Panc1 (cell line): ENCODE measurements around the gene ZNF521. TPM values are rescaled to one million over a fixed set of nuclear protein-coding genes. Genes with fewer than 3 reads are reported as not detected.

Experiments used
- ATAC-seq: fragments of 200-7000 bp; cut with Tn5 transposase; 2 replicates; pipeline ENCODE4 v1.9.1; 2020; ENCODE audit warnings: mild to moderate bottlenecking, moderate library complexity
- BruUV-seq: library from RNA; stranded (reverse); fragments of 400-500 nt; replicated peaks from 2 replicates; lab custom pipeline; 2021; lab: Mats Ljungman, UMichigan
- CTCF ChIA-PET: fragments of 300-600 bp; sonication (Branson Sonifier 250); formaldehyde crosslinking; loops from one replicate; lab custom pipeline; 2022; ENCODE audit warnings: antibody characterized with exemption; lab: Charles Lee
- POLR2A ChIA-PET: fragments of 300-600 bp; sonication (Branson Sonifier 250); formaldehyde crosslinking; loops from one replicate; lab custom pipeline; 2022; ENCODE audit warnings: antibody characterized with exemption; lab: Charles Lee
- DNase-seq: peaks from one replicate; pipeline ENCODE4 v3.0.0-alpha.2; 2010; ENCODE audit warnings: low read depth, low spot score
- H3K27ac ChIP-seq: 2 replicates; pipeline ENCODE4 v1.5.1; 2011; ENCODE audit warnings: mild to moderate bottlenecking, low read length, inconsistent platforms
- H3K27me3 ChIP-seq: fragments of 200-500 bp; sonication (Bioruptor generic); 2 replicates; pipeline ENCODE4 v1.6.0; 2014; ENCODE audit warnings: low read length, inconsistent platforms; ENCODE audit not compliant: control insufficient read depth, insufficient read depth
- H3K36me3 ChIP-seq: fragments of 200-500 bp; sonication (Bioruptor generic); 2 replicates; pipeline ENCODE4 v1.5.1; 2014; ENCODE audit warnings: inconsistent platforms, mild to moderate bottlenecking, low read length, moderate library complexity; ENCODE audit not compliant: control insufficient read depth, insufficient read depth
- H3K4me1 ChIP-seq: 2 replicates; pipeline ENCODE4 v1.5.1; 2011; ENCODE audit warnings: inconsistent platforms, mild to moderate bottlenecking, low read length, moderate library complexity; ENCODE audit not compliant: control insufficient read depth, insufficient read depth
- H3K4me3 ChIP-seq, 2 experiments: 2 replicates each; pipeline ENCODE4 v1.5.1; 2011 to 2012; ENCODE audit warnings: low read depth in 2 of 2, low read length in 2 of 2, mild to moderate bottlenecking in 2 of 2, inconsistent platforms in 1 of 2, moderate library complexity in 1 of 2
- H3K9me3 ChIP-seq: fragments of 200-500 bp; sonication (Bioruptor generic); 2 replicates; pipeline ENCODE4 v1.5.1; 2014; ENCODE audit warnings: low read depth, mild to moderate bottlenecking, inconsistent platforms, low read length, moderate library complexity; ENCODE audit not compliant: control insufficient read depth, insufficient read depth
- CTCF ChIP-seq: fragments of 450-650 bp; IDR thresholded peaks from 2 replicates; pipeline ENCODE4 v1.5.1; 2017; ENCODE audit warnings: mild to moderate bottlenecking
- POLR2AphosphoS5 ChIP-seq: IDR thresholded peaks from 2 replicates; pipeline ENCODE4 v1.6.1; 2012; ENCODE audit warnings: mild to moderate bottlenecking, low read depth, low read length, moderate library complexity
- SIN3A ChIP-seq: IDR thresholded peaks from 2 replicates; pipeline ENCODE4 v1.6.1; 2012; ENCODE audit warnings: low read depth, mild to moderate bottlenecking, low read length, moderate library complexity, borderline replicate concordance; ENCODE audit not compliant: insufficient read depth
- TCF7L2 ChIP-seq: IDR thresholded peaks from 2 replicates; pipeline ENCODE4 v1.6.1; 2011; ENCODE audit warnings: mild to moderate bottlenecking, low read depth, low read length, inconsistent platforms
- in situ Hi-C: cut with HindIII; loops from 2 replicates; pipeline ENCODE4 v1.10.0; 2016; ENCODE audit warnings: low sequenced_read_pairs, low pct_unique_long_range_greater_than_20kb
- intact Hi-C: fragments of 100-400 bp; cut with micrococcal nuclease; formaldehyde crosslinking; loops from one replicate; pipeline ENCODE4 v1.10.0; 2022; ENCODE audit not compliant: unreplicated experiment
- total RNA-seq: library from RNA; stranded (reverse); gene quantifications from one replicate; pipeline ENCODE4 v1.2.1, GENCODE V29; 2021; ENCODE audit not compliant: unreplicated experiment
- TF ChIP-seq, protein P1 (sequence below), 2 experiments: IDR thresholded peaks; 2 replicates each; pipeline ENCODE4 v1.6.1; 2011 to 2012; ENCODE audit warnings: low read depth in 2 of 2, control low read depth in 1 of 2, low read length in 1 of 2, mild to moderate bottlenecking in 1 of 2, moderate library complexity in 1 of 2; ENCODE audit not compliant: insufficient read depth in 1 of 2

The ZNF521 gene
- total RNA-seq, 1 experiment from 2014 or later = 0.15 TPM

DNA sequence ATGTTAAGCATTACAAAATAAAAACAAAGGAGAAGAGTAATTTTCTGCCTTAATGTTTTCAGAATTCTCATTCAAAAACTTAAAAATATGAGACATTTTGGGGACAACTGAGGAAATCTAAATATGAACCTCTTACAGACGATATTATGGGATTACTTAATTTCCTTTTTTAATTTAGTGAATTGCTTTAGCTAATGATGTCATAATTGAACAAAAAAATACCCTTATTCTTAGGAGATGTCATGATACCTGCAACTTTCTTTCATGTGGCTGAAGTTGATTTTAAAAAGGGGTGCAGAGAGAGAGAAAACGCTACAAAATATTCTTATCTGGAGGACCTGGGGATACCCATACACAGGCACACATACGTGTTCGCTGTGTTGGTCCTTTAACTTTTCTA lies 129.3 kb downstream of the ZNF521 start:
- no peak for TF ChIP-seq CTCF
- no peak for TF ChIP-seq TCF7L2
- no peak for TF ChIP-seq POLR2AphosphoS5
- TF ChIP-seq, protein P1, sequence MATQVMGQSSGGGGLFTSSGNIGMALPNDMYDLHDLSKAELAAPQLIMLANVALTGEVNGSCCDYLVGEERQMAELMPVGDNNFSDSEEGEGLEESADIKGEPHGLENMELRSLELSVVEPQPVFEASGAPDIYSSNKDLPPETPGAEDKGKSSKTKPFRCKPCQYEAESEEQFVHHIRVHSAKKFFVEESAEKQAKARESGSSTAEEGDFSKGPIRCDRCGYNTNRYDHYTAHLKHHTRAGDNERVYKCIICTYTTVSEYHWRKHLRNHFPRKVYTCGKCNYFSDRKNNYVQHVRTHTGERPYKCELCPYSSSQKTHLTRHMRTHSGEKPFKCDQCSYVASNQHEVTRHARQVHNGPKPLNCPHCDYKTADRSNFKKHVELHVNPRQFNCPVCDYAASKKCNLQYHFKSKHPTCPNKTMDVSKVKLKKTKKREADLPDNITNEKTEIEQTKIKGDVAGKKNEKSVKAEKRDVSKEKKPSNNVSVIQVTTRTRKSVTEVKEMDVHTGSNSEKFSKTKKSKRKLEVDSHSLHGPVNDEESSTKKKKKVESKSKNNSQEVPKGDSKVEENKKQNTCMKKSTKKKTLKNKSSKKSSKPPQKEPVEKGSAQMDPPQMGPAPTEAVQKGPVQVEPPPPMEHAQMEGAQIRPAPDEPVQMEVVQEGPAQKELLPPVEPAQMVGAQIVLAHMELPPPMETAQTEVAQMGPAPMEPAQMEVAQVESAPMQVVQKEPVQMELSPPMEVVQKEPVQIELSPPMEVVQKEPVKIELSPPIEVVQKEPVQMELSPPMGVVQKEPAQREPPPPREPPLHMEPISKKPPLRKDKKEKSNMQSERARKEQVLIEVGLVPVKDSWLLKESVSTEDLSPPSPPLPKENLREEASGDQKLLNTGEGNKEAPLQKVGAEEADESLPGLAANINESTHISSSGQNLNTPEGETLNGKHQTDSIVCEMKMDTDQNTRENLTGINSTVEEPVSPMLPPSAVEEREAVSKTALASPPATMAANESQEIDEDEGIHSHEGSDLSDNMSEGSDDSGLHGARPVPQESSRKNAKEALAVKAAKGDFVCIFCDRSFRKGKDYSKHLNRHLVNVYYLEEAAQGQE (IDR thresholded peaks at IDR 0.05; ENCODE audit: insufficient read depth in 1 of 2, low read depth in 2 of 2, low read length in 1 of 2) = no peak
- no peak for TF ChIP-seq SIN3A
- H3K27me3 ChIP-seq = no peaks in the 10 kb centered on the region
- BruUV-seq = no TSS peak
- intact Hi-C loops (no loop called here), in situ Hi-C loops (no loop called here)
- H3K4me1 ChIP-seq = no peaks in the 10 kb centered on the region
- H3K4me3 ChIP-seq = no peak overlapping the region
- H3K36me3 ChIP-seq = no peaks in the 10 kb centered on the region
- DNase-seq (no peak), ATAC-seq (no peak)
- POLR2A ChIA-PET = no interaction called here
- CTCF ChIA-PET = no interaction called here
- no peaks in the 10 kb centered on the region for H3K9me3 ChIP-seq
- no peak overlapping the region for H3K27ac ChIP-seq

DNA sequence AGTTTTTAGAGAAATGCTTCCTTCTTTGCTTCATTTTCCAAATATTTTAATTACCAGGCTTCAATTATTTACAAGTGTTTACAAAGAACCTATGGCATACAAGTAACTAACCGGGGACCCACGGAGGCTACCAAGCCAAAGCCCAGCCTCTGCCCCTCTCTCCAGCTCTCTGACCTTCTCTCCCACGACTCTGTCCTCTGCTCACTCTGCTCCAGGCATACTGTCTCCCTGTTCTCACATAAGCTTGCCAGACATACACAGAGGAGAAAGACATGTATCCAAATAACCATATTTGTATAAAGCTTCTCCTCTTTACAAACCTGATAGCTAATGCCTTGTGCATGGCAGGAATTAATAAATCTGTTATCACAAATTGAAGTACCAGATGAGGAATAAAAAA lies 141.3 kb downstream of the ZNF521 start:
- Histone ChIP-seq H3K27ac (no peak overlapping the region), H3K9me3 (no peaks in the 10 kb centered on the region), H3K27me3 (no peaks in the 10 kb centered on the region; the same call in 1 of the 2 replicates), H3K36me3 (no peaks in the 10 kb centered on the region), H3K4me3 (no peak overlapping the region), H3K4me1 (no peaks in the 10 kb centered on the region)
- CTCF ChIA-PET = no interaction called here
- no peak for DNase-seq
- in situ Hi-C loops (no loop called here), intact Hi-C loops (no loop called here)
- TF ChIP-seq, protein P1 (IDR thresholded peaks at IDR 0.05; ENCODE audit: insufficient read depth in 1 of 2, low read depth in 2 of 2, low read length in 1 of 2) = no peak
- no peak for TF ChIP-seq SIN3A
- no peak for TF ChIP-seq CTCF
- no peak for TF ChIP-seq POLR2AphosphoS5
- no peak for TF ChIP-seq TCF7L2
- POLR2A ChIA-PET = no interaction called here
- no peak for ATAC-seq
- no TSS peak for BruUV-seq
